Neuronal stem cell (in vitro differentiated cells): ENCODE data around the gene KCNK7.

Source experiments
- DNase-seq: peaks from one replicate; pipeline ENCODE4 v3.0.0-alpha.2; 2013; ENCODE audit warnings: low spot score
- H2AFZ ChIP-seq: one replicate; pipeline ENCODE4 v1.6.1; 2013; ENCODE audit warnings: mild to moderate bottlenecking, low read length, inconsistent platforms
- H2AK5ac ChIP-seq: 2 replicates; pipeline ENCODE4 v1.6.1; 2013; ENCODE audit warnings: low read depth, mild to moderate bottlenecking, inconsistent platforms, low read length, moderate library complexity, mixed read lengths
- H2BK120ac ChIP-seq: 2 replicates; pipeline ENCODE4 v1.6.1; 2013; ENCODE audit warnings: low read depth, mild to moderate bottlenecking, inconsistent platforms, low read length, moderate library complexity, mixed read lengths
- H2BK12ac ChIP-seq: one replicate; pipeline ENCODE4 v1.6.1; 2013; ENCODE audit warnings: low read length, inconsistent platforms
- H2BK15ac ChIP-seq: 2 replicates; pipeline ENCODE4 v1.6.1; 2013; ENCODE audit warnings: mild to moderate bottlenecking, low read length, inconsistent platforms, mixed read lengths
- H2BK5ac ChIP-seq: one replicate; pipeline ENCODE4 v1.6.1; 2013; ENCODE audit warnings: inconsistent platforms, mild to moderate bottlenecking, low read length, moderate library complexity
- H3K14ac ChIP-seq: one replicate; pipeline ENCODE4 v1.6.1; 2013; ENCODE audit warnings: low read length, inconsistent platforms
- H3K18ac ChIP-seq: 2 replicates; pipeline ENCODE4 v1.6.1; 2013; ENCODE audit warnings: low read length, inconsistent platforms
- H3K23ac ChIP-seq: 2 replicates; pipeline ENCODE4 v1.6.1; 2013; ENCODE audit warnings: low read depth, mild to moderate bottlenecking, mixed read lengths, low read length, inconsistent platforms; ENCODE audit not compliant: poor library complexity
- H3K27ac ChIP-seq: replicated peaks from 3 replicates; pipeline ENCODE4 v1.5.1; 2013; ENCODE audit warnings: low read length, inconsistent platforms
- H3K27me3 ChIP-seq, 3 experiments: 2 replicates each; pipeline ENCODE4 v1.6.1; 2013; ENCODE audit warnings: low read length in 3 of 3, mild to moderate bottlenecking in 2 of 3, inconsistent platforms in 1 of 3, low read depth in 1 of 3, mixed read lengths in 1 of 3, moderate library complexity in 1 of 3; ENCODE audit not compliant: control insufficient read depth in 3 of 3, insufficient read depth in 3 of 3
- H3K36me3 ChIP-seq, 2 donors: replicated peaks in 1 of 2; 2 replicates each; pipeline ENCODE4 v1.6.1; 2013; ENCODE audit warnings: low read length in 2 of 2; ENCODE audit not compliant: control insufficient read depth in 2 of 2, insufficient read depth in 2 of 2
- H3K4ac ChIP-seq: 2 replicates; pipeline ENCODE4 v1.6.1; 2013; ENCODE audit warnings: inconsistent platforms, mild to moderate bottlenecking, low read length, moderate library complexity
- H3K4me1 ChIP-seq, 2 donors: 1 replicate in 1 of 2; 2 replicates in 1 of 2; pipeline ENCODE4 v1.6.1; 2013; ENCODE audit warnings: low read length in 2 of 2, low read depth in 1 of 2; ENCODE audit not compliant: control insufficient read depth in 2 of 2, insufficient read depth in 1 of 2
- H3K4me2 ChIP-seq: one replicate; pipeline ENCODE4 v1.6.1; 2013; ENCODE audit warnings: mild to moderate bottlenecking, low read length, inconsistent platforms; ENCODE audit not compliant: insufficient read depth, poor library complexity, severe bottlenecking
- H3K4me3 ChIP-seq, 2 donors: 2 replicates each; pipeline ENCODE4 v1.5.1; 2013; ENCODE audit warnings: low read length in 2 of 2, mild to moderate bottlenecking in 2 of 2, inconsistent platforms in 1 of 2, moderate library complexity in 1 of 2
- H3K79me1 ChIP-seq: one replicate; pipeline ENCODE4 v1.6.1; 2013; ENCODE audit warnings: low read depth, mild to moderate bottlenecking, inconsistent platforms, low read length, moderate library complexity
- H3K9ac ChIP-seq: one replicate; pipeline ENCODE4 v1.6.1; 2013; ENCODE audit warnings: mild to moderate bottlenecking, low read depth, low read length, inconsistent platforms; ENCODE audit not compliant: poor library complexity
- H3K9me3 ChIP-seq, 2 donors: replicated peaks in 1 of 2; 2 replicates each; pipeline versions ENCODE3 to v1.6.1; 2013; ENCODE audit warnings: low read length in 2 of 2, mild to moderate bottlenecking in 2 of 2, inconsistent platforms in 1 of 2, low read depth in 1 of 2, mixed read lengths in 1 of 2, moderate library complexity in 1 of 2; ENCODE audit not compliant: control insufficient read depth in 2 of 2, insufficient read depth in 1 of 2
- H4K8ac ChIP-seq: one replicate; pipeline ENCODE4 v1.6.1; 2013; ENCODE audit warnings: low read depth, mild to moderate bottlenecking, inconsistent platforms, low read length, moderate library complexity
- H4K91ac ChIP-seq: one replicate; pipeline ENCODE4 v1.6.1; 2013; ENCODE audit warnings: low read length, low read depth, mild to moderate bottlenecking, inconsistent platforms; ENCODE audit not compliant: poor library complexity
- WGBS, 2 donors: extraction: QIAGEN DNeasy Blood & Tissue Kit; methylation state at CpG; one replicate each; pipeline ENCODE4 v1.1.7; 2013; ENCODE audit warnings: missing lambda C conversion rate in 2 of 2, mixed read lengths in 1 of 2; ENCODE audit not compliant: insufficient read length in 2 of 2, insufficient replicate concordance in 1 of 2; ENCODE audit errors: extremely low coverage in 2 of 2; 5-methylcytosine and 5-hydroxymethylcytosine counted together

The KCNK7 gene

GRCh38 chr11:65607614-65608426 lies 12.2 kb upstream of the KCNK7 start:
- Histone ChIP-seq H3K9ac (peak overlapping the region; percentile 71), H3K9me3 (no peaks in the 10 kb centered on the region), H2BK15ac (no peak overlapping the region), H2BK120ac (no peak overlapping the region), H3K23ac (peak overlapping the region; percentile 12), H3K14ac (no peak overlapping the region), H4K91ac (peak overlapping the region; percentile 67), H3K4ac (no peak overlapping the region), H3K27ac (no peak overlapping the region), H3K79me1 (peaks cover 5% of the 10 kb centered on the region), H2BK12ac (peak overlapping the region; percentile 43), H3K36me3 (peaks cover 38 to 95% of the 10 kb centered on the region in 2 donors), H3K4me2 (peak overlapping the region; percentile 81), H4K8ac (no peak overlapping the region), H3K4me1 (peaks cover 17% of the 10 kb centered on the region in 2 donors), H3K27me3 (no peaks in the 10 kb centered on the region), H3K4me3 (peak overlapping the region in 1 of 2 donors; percentile 72), H3K18ac (peak overlapping the region; percentile 25), H2BK5ac (no peak overlapping the region), H2AK5ac (no peak overlapping the region), H2AFZ (no peak overlapping the region)
- no peak for DNase-seq
- no CpG with 5 or more reads among the region's 37 CpGs for WGBS, 2 donors

- H2BK120ac ChIP-seq, result no peak overlapping the region
- no peak overlapping the region for H4K8ac ChIP-seq
- peak overlapping the region; percentile 86 for H3K18ac ChIP-seq
- no peak overlapping the region for H2BK5ac ChIP-seq
- H3K27me3 ChIP-seq, result no peaks in the 10 kb centered on the region
- peaks cover 3% of the 10 kb centered on the region for H3K79me1 ChIP-seq
- no peaks in the 10 kb centered on the region for H3K9me3 ChIP-seq
- no peak overlapping the region for H3K27ac ChIP-seq
- peaks cover 10 to 12% of the 10 kb centered on the region in 2 donors for H3K4me1 ChIP-seq
- no CpG with 5 or more reads among the region's 67 CpGs for WGBS, 2 donors
- H3K4me2 ChIP-seq, result peak overlapping the region; percentile 81
- H2BK15ac ChIP-seq, result peak overlapping the region; percentile 34
- peak overlapping the region in 1 of 2 donors; percentile 72 for H3K4me3 ChIP-seq
- peak overlapping the region; percentile 74 for H3K9ac ChIP-seq
- no peak overlapping the region for H3K14ac ChIP-seq
- no peak overlapping the region for H4K91ac ChIP-seq
- H2BK12ac ChIP-seq, result no peak overlapping the region
- DNase-seq, result peak; percentile 97
- no peak overlapping the region for H2AFZ ChIP-seq
- H3K36me3 ChIP-seq, result peaks cover 33 to 90% of the 10 kb centered on the region in 2 donors
- peak overlapping the region; percentile 12 for H3K23ac ChIP-seq
- H3K4ac ChIP-seq, result no peak overlapping the region
- H2AK5ac ChIP-seq, result peak overlapping the region; percentile 76
Measured at GRCh38 chr11:65606876-65607613, 11.4 kb upstream of the KCNK7 start.

GRCh38 chr11:65604258-65604657 lies 8.7 kb upstream of the KCNK7 start:
- Histone ChIP-seq H2BK120ac (no peak overlapping the region), H3K79me1 (no peaks in the 10 kb centered on the region), H3K23ac (no peak overlapping the region), H4K8ac (no peak overlapping the region), H3K4me3 (no peak overlapping the region), H2AFZ (no peak overlapping the region), H3K9ac (no peak overlapping the region), H2BK12ac (no peak overlapping the region), H3K4me1 (peaks cover 0 to 8% of the 10 kb centered on the region in 2 donors), H2BK15ac (no peak overlapping the region), H3K27me3 (no peaks in the 10 kb centered on the region), H3K4me2 (no peak overlapping the region), H2BK5ac (no peak overlapping the region), H3K4ac (no peak overlapping the region), H3K9me3 (no peaks in the 10 kb centered on the region), H3K18ac (no peak overlapping the region), H3K27ac (no peak overlapping the region), H4K91ac (no peak overlapping the region), H3K36me3 (peaks cover 30 to 84% of the 10 kb centered on the region in 2 donors), H3K14ac (no peak overlapping the region), H2AK5ac (no peak overlapping the region)
- no CpG with 5 or more reads among the region's 1 CpG for WGBS, 2 donors
- DNase-seq, result no peak

GRCh38 chr11:65599955-65600246 lies 4.3 kb upstream of the KCNK7 start:
- H3K36me3 ChIP-seq, result peaks cover 29 to 61% of the 10 kb centered on the region in 2 donors
- H3K4me1 ChIP-seq, result no peaks in the 10 kb centered on the region
- H2AFZ ChIP-seq, result no peak overlapping the region
- peak overlapping the region; percentile 30 for H3K9ac ChIP-seq
- no peaks in the 10 kb centered on the region for H3K9me3 ChIP-seq
- no peak overlapping the region for H2AK5ac ChIP-seq
- no peak for DNase-seq
- H4K8ac ChIP-seq, result no peak overlapping the region
- no peak overlapping the region for H3K23ac ChIP-seq
- WGBS, 2 donors, result no CpG with 5 or more reads among the region's 6 CpGs
- H3K4ac ChIP-seq, result no peak overlapping the region
- no peaks in the 10 kb centered on the region for H3K27me3 ChIP-seq
- no peak overlapping the region for H2BK12ac ChIP-seq
- H3K79me1 ChIP-seq, result no peaks in the 10 kb centered on the region
- no peak overlapping the region for H4K91ac ChIP-seq
- H2BK5ac ChIP-seq, result no peak overlapping the region
- no peak overlapping the region for H3K18ac ChIP-seq
- H3K14ac ChIP-seq, result no peak overlapping the region
- H3K27ac ChIP-seq, result no peak overlapping the region
- H3K4me3 ChIP-seq, result no peak overlapping the region
- no peak overlapping the region for H2BK15ac ChIP-seq
- no peak overlapping the region for H2BK120ac ChIP-seq
- no peak overlapping the region for H3K4me2 ChIP-seq
